ENCODE results near the gene PABPC1L.

PABPC1L gene

DNA sequence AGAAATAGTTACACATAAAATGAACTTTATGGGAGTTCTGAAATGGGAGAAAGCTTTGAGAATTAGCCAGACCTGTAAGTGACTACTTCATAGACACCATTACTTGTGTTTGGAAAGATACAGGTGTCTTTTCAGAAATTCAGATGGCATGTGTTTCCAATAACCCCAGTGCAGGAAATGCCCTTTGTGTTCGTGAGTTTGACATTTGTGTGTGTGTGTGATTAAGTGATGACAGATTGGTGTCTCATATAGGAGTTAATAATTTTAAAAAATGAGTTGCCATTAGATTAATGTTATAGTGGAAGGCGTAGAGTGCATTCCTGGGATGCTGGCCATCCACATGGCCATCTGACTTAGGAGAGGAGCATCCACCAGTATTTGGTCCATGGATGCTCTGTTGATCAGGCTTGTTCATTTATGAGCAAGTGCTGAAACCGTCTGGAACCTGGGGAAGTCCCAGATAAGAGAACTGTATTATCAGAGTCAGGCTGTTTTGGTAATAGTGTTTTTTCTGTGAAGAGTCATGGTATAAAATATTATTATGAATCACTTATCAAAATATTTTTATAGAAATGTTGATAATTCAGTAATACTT is 59.5 kb downstream of the PABPC1L start:
- DNase-seq = no peak

- DNase-seq = no peak
Observed at GRCh38 chr20:44970243-44970757, 60.4 kb downstream of the PABPC1L start.

DNA sequence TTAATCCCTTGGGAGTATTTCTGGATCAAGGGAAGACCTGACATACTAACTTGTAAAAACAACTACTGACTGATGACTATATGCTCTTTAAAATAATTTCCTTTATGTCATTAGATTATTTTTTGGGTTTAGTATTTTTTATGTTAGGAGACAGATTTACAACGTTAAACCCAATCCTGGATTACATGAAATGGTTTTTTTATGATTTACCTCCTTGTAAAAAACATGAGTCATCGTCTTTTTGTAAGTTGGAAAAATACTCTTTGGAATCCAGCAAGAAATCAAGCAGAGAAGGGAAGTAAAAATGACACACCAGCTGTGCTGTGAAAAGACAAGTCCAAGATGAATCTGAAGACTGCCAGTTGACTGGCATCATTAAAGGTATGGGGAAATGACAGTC is 63.2 kb downstream of the PABPC1L start:
- DNase-seq = no peak

DNA sequence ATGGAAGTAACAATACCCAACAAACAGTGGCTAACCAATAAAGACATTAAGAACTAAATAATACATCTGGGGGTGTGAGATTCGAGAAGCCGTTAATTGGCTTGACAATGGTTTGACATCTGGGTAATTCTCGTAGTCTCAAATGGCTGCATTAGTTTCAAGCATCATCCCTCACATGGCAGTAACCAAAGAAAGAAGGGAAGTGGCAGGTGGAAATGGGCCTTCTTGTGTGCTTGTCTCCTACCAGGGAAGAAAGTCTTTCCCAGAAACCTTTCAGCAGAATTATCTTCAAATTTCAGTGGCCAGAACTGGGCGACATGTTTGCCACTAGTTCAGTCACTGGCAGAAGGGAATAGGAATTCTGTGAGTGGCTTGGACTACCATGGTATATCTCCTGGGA is 66.8 kb downstream of the PABPC1L start:
- DNase-seq = no peak

- DNase-seq = peak; percentile 95
Observed at GRCh38 chr20:44979090-44979621, 69.3 kb downstream of the PABPC1L start.

DNA sequence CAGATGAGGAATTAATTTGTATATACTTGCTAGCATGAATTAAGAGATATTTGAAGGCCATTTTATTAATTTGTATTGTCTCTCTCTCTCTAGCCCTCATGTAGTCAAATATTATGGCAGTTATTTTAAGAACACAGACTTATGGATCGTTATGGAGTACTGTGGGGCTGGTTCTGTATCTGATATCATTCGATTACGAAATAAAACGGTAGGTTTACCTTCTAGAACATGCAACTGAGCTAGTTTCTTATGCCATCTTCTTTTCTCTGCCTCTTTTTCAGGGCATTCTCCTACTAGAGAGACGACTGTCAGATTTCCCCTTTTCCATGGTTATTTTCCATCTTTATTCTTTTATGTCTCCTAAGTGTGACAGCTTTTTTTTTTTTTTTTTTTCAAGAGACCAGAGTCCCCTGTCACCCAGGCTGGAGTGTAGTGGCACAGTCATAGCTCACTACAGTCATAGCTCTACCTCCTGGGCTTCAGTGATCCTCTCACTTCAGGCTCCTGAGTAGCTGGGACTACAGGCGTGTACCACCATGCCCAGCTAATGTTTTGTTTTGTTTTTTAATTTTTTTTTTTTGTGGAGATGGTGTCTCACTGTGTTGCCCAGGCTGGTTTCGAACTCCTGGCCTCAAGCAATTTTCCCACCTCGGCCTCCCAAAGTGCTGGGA is 72.0 kb downstream of the PABPC1L start:
- no peak for DNase-seq

DNA sequence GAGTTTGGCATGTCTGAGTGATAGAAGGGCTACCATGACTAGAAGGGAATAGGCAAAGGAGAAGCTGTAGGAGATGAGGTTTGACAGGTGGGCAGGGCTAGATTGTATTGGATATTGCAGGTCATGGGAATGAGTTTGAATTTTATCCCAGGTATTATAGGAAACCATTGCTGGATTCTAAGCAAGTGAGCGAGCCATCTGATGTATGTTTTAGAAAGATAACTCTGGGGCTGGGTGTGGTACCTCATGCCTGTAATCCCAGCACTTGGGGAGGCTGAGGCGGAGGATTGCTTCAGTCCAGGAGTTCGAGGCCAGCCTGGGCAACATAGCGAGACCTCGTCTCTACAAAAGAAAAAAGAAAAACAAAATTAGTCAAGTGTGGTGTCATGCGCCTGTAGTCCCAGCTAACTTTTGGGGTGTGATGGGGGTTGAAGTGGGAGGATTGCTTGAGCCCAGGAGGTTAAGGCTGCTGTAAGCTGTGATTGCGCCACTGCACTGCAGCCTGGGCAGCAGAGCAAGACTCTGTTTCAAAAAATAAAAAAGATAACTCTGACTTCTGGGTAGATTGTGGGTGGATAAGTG is 73.3 kb downstream of the PABPC1L start:
- no peak for DNase-seq

GRCh38 chr20:44988631-44989171 is 78.8 kb downstream of the PABPC1L start:
- no peak for DNase-seq

Data from GF-D8 (cell line).